Spleen (tissue), 11 donors: Measurements from ENCODE around the gene OSBPL7. TPM values are rescaled to one million over a fixed set of nuclear protein-coding genes. Genes with fewer than 3 reads are reported as not detected.
A peak's percentile ranks its signal among the peaks of the same experiment; 100 is the strongest.

Source experiments
- DNase-seq: peaks from one replicate; pipeline ENCODE4 v3.0.0-alpha.2; 2020
- H3K27ac ChIP-seq, 8 donors: fragments of 200-600 bp; sonication (generic) in 7 of 8; 1 replicate in 4 of 8; 2 replicates in 4 of 8; pipeline versions ENCODE4 v1.5.0 to v1.8.0; 2016 to 2021; ENCODE audit warnings: inconsistent platforms in 4 of 8, mild to moderate bottlenecking in 4 of 8, moderate library complexity in 1 of 8
- H3K27me3 ChIP-seq, 7 donors: fragments of 200-600 bp; sonication (generic) in 6 of 7; replicated peaks in 1 of 7; 1 replicate in 4 of 7; 2 replicates in 3 of 7; pipeline versions ENCODE4 v1.5.0 to v1.8.0; 2016 to 2021; ENCODE audit warnings: inconsistent platforms in 3 of 7, mild to moderate bottlenecking in 1 of 7
- H3K36me3 ChIP-seq, 6 donors: fragments of 200-600 bp; sonication (generic) in 5 of 6; 1 replicate in 4 of 6; 2 replicates in 2 of 6; pipeline versions ENCODE4 v1.5.0 to v1.8.0; 2016 to 2021; ENCODE audit warnings: inconsistent platforms in 2 of 6
- H3K4me1 ChIP-seq, 6 donors: fragments of 200-600 bp; sonication (generic) in 5 of 6; 1 replicate in 3 of 6; 2 replicates in 3 of 6; pipeline versions ENCODE4 v1.5.0 to v1.8.0; 2016 to 2021; ENCODE audit warnings: inconsistent platforms in 3 of 6
- H3K4me3 ChIP-seq, 8 donors: fragments of 200-600 bp; sonication (generic) in 7 of 8; 1 replicate in 4 of 8; 2 replicates in 4 of 8; pipeline versions ENCODE4 v1.5.0 to v1.8.0; 2016 to 2021; ENCODE audit warnings: inconsistent platforms in 4 of 8, mild to moderate bottlenecking in 4 of 8, moderate library complexity in 2 of 8
- H3K9me3 ChIP-seq, 8 donors: fragments of 200-600 bp; sonication (generic) in 7 of 8; 1 replicate in 4 of 8; 2 replicates in 4 of 8; pipeline versions ENCODE4 v1.5.0 to v1.8.0; 2016 to 2021; ENCODE audit warnings: inconsistent platforms in 4 of 8
- CTCF ChIP-seq, 11 experiments: fragments of 200-600 bp in 7 of 11; fragments of 450-650 bp in 4 of 11; sonication (generic) in 4 of 11; IDR thresholded peaks in 8 of 11; conservative IDR thresholded peaks in 3 of 11; 1 replicate in 7 of 11; 2 replicates in 4 of 11; pipeline versions ENCODE4 v1.4.0 to v1.8.0; 2016 to 2021; ENCODE audit warnings: antibody characterized with exemption in 11 of 11, inconsistent platforms in 4 of 11, mild to moderate bottlenecking in 1 of 11
- POLR2A ChIP-seq, 3 donors: fragments of 450-650 bp; IDR thresholded peaks; one replicate each; pipeline ENCODE4 v1.5.1; 2017; ENCODE audit warnings: antibody characterized with exemption in 3 of 3, mild to moderate bottlenecking in 1 of 3
- POLR2AphosphoS5 ChIP-seq, 3 donors: sonication (generic); formaldehyde crosslinking; IDR thresholded peaks; one replicate each; pipeline ENCODE4 v1.5.1; 2017; ENCODE audit warnings: antibody characterized with exemption in 3 of 3
- WGBS, 5 donors: extraction: QIAGEN DNeasy Blood & Tissue Kit in 3 of 5; methylation state at CpG; one replicate each; pipeline versions ENCODE4 v1.1.5 to v1.1.7; 2013 to 2018; 5-methylcytosine and 5-hydroxymethylcytosine counted together
- intact Hi-C: fragments of 100-400 bp; cut with DNase I; formaldehyde crosslinking; loops from one replicate; pipeline ENCODE4 v1.15.0; 2023; ENCODE audit warnings: low total_unique reads
- polyA plus RNA-seq, 3 donors: library from polyadenylated mRNA; stranded (reverse); fragments of 200-250 nt; gene quantifications; one replicate each; pipeline ENCODE4 v1.2.1, GENCODE V29; 2013
- total RNA-seq, 7 donors: library from RNA; depleted of rRNA in 3 of 7; stranded (reverse); fragments of >200 nt in 3 of 7; fragmentation: NEBNext Ultra II Directional in 4 of 7; extraction: Animal tissue kit (Norgen Biotek cat#: 25700) in 4 of 7; gene quantifications; one replicate each; pipeline versions ENCODE4 v1.1.0 to v1.2.1, GENCODE V29; 2016 to 2021
- donor health status: healthy with polysubstance abuse.
- donor health status: DM: no; HTN: no; CAD: no; lungs with moderate emphysema.
- donor health status: DM: no; HTN: no; CAD: no.
- donor health status: Bipolar disorder and iron deficiency.
- donor health status: healthy.
- donor health status: DM: no; HTN: no; CAD: no.
- donor health status: DM: yes; HTN: yes; CAD: no.

Gene OSBPL7
- total and polyA plus RNA-seq, 10 donors: 7.7 to 33.3 (median 22.3) TPM

GRCh38 chr17:47811709-47812108, 9.9 kb downstream of the OSBPL7 start:
- TF ChIP-seq POLR2AphosphoS5 (IDR thresholded peaks at IDR 0.05): no peak
- no peak for TF ChIP-seq POLR2A (IDR thresholded peaks at IDR 0.05)
- no peak for TF ChIP-seq CTCF (IDR thresholded peaks at IDR 0.05 in 8 of 11, conservative IDR thresholded peaks at IDR 0.05 in 3 of 11)
- intact Hi-C loops: no loop called here
- Histone ChIP-seq H3K36me3 (peaks cover 2 to 100% (median 92%) of the 10 kb centered on the region in 6 donors), H3K4me3 (no peak overlapping the region), H3K27me3 (no peaks in the 10 kb centered on the region), H3K9me3 (no peaks in the 10 kb centered on the region), H3K27ac (no peak overlapping the region), H3K4me1 (peaks cover 0 to 5% (median 0%) of the 10 kb centered on the region in 6 donors)
- 61 to 95% (median 83%) methylated on average over 7 of the region's 7 CpGs for WGBS, 5 donors
- DNase-seq: no peak

- Histone ChIP-seq H3K9me3 (no peaks in the 10 kb centered on the region), H3K27me3 (no peaks in the 10 kb centered on the region), H3K4me1 (peaks cover 0 to 5% (median 0%) of the 10 kb centered on the region in 6 donors), H3K36me3 (peaks cover 0 to 100% (median 90%) of the 10 kb centered on the region in 6 donors), H3K4me3 (no peak overlapping the region), H3K27ac (peak overlapping the region in 1 of 8 donors; percentile 5)
- WGBS, 5 donors: 76 to 93% (median 90%) methylated on average over 9 of the region's 9 CpGs
- no peak for DNase-seq
- intact Hi-C loops: no loop called here
- TF ChIP-seq POLR2A (IDR thresholded peaks at IDR 0.05) (no peak), CTCF (IDR thresholded peaks at IDR 0.05 in 8 of 11, conservative IDR thresholded peaks at IDR 0.05 in 3 of 11) (no peak), POLR2AphosphoS5 (IDR thresholded peaks at IDR 0.05) (no peak)
Observed at GRCh38 chr17:47810901-47811635, 10.5 kb downstream of the OSBPL7 start.

GRCh38 chr17:47810200-47810821, 11.3 kb downstream of the OSBPL7 start:
- intact Hi-C loops: no loop called here

More at GRCh38 chr17:47810200-47810821, 11.3 kb downstream of the OSBPL7 start:
- Histone ChIP-seq H3K9me3 (no peaks in the 10 kb centered on the region), H3K27me3 (no peaks in the 10 kb centered on the region), H3K4me1 (peaks cover 0 to 5% (median 0%) of the 10 kb centered on the region in 6 donors), H3K27ac (peak overlapping the region in 3 of 8 donors; percentile 2 to 9 (median 5)), H3K36me3 (peaks cover 0 to 94% (median 82%) of the 10 kb centered on the region in 6 donors), H3K4me3 (no peak overlapping the region)
- 63 to 84% (median 75%) methylated on average over 9 to 10 of the region's 10 CpGs for WGBS, 5 donors
- no peak for TF ChIP-seq CTCF (IDR thresholded peaks at IDR 0.05 in 8 of 11, conservative IDR thresholded peaks at IDR 0.05 in 3 of 11)
- TF ChIP-seq POLR2A (IDR thresholded peaks at IDR 0.05): no peak
- no peak for TF ChIP-seq POLR2AphosphoS5 (IDR thresholded peaks at IDR 0.05)
- DNase-seq: no peak
